Activated T-helper 17 cell treated with anti-CD3 and anti-CD28 coated beads, Interleukin-2, amount 50 U/mL, for 72 hours (primary cell): ENCODE data around the gene RIPOR3. TPM values are rescaled to one million over a fixed set of nuclear protein-coding genes. Genes with fewer than 3 reads are reported as not detected.
"Not testable (repeated sequence)": the region's sequence is repeated elsewhere in the genome, so short reads cannot be mapped to it uniquely, and the experiment has no call there.

Experiments
- ATAC-seq: fragments of 150-1000 bp; cut with Tn5 transposase; replicated peaks from 2 replicates; pipeline ENCODE4 v1.10.0; 2021; ENCODE audit warnings: mild to moderate bottlenecking, moderate library complexity
- H3K27ac Mint-ChIP-seq: one replicate; pipeline ENCODE4 v1.8.0; 2022; ENCODE audit warnings: mixed read lengths
- H3K27me3 Mint-ChIP-seq: one replicate; pipeline ENCODE4 v1.8.0; 2022; ENCODE audit warnings: mixed read lengths
- H3K36me3 Mint-ChIP-seq: one replicate; pipeline ENCODE4 v1.8.0; 2022; ENCODE audit warnings: low read depth, mild to moderate bottlenecking, mixed read lengths
- H3K4me1 Mint-ChIP-seq: one replicate; pipeline ENCODE4 v1.8.0; 2022; ENCODE audit warnings: mixed read lengths
- H3K4me3 Mint-ChIP-seq: one replicate; pipeline ENCODE4 v1.8.0; 2022; ENCODE audit warnings: mild to moderate bottlenecking, mixed read lengths
- H3K9me3 Mint-ChIP-seq: one replicate; pipeline ENCODE4 v1.8.0; 2022; ENCODE audit warnings: mixed read lengths
- total RNA-seq, 2 donors: library from RNA; stranded (reverse); gene quantifications; one replicate each; pipeline ENCODE4 v1.2.3, GENCODE V29; 2022

RIPOR3 gene
- total RNA-seq, 2 donors from 2014 or later: not detected

DNA sequence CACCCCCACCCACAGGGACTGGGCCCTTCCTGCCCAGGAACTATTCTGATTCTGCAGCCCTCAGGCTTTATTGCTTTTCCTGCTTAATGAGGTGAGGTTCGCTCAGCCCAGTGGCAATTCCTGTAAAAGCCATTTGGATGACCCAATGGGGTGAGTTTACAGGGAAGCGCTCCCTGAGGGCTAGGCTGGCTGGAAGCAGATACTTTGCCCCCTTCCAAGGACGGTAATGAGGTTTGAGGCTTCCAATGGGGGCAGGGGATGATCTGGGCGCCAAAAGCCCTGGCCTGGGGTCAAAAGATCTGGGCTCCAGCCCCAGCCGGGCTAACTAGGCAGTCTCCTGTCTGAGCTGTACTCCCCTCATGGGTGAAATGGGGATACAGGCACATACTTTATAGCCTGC, 41.8 kb downstream of the RIPOR3 start:
- H3K27ac Mint-ChIP-seq: no peak overlapping the region
- ATAC-seq: no peak
- no peaks in the 10 kb centered on the region for H3K36me3 Mint-ChIP-seq
- H3K9me3 Mint-ChIP-seq: no peaks in the 10 kb centered on the region
- no peaks in the 10 kb centered on the region for H3K27me3 Mint-ChIP-seq
- no peaks in the 10 kb centered on the region for H3K4me1 Mint-ChIP-seq
- H3K4me3 Mint-ChIP-seq: no peak overlapping the region

DNA sequence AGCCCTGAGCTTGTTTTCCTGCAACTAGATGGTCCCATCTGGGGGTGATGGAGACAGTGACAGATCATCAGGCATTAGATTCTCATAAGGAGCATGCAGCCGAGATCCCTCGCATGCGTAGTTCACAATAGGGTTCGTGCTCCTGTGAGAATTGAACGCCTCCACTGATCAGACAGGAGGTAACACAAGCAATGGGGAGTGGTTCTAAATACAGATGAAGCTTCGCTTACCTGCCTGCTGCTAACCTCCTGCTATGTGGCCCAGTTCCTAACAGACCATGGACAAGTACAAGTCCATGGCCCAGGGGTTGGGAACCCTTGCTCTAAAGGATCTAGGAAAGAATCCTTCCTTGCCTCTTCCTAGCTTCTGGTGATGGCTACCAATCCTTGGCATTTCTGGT, 42.7 kb downstream of the RIPOR3 start:
- H3K4me1 Mint-ChIP-seq: no peaks in the 10 kb centered on the region

DNA sequence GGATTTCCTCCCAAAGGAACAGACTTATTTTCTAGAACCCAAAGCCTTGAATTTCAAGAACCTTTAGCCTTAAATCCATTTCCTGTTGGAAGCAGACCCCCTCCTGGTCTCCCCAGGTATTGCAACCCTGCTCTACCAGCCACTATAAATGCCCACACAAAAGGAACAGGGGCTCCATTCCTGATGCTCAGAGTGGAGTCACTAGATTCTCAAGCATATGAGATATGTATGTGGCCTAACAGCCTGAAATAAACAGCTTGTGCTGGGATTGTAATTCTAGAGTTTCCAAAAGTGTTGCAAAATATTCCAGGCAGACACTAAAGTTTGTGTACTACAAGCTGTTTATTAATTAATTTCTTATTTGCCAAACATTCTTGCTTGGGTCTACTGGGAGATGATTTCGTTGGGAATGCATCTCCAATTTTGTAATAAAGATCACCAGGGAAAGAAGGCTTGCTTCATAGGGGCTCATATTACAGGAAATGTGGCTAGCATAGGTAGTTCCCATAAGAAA, 44.8 kb downstream of the RIPOR3 start:
- no peak for ATAC-seq

More for the DNA sequence above, 42.7 kb downstream of the RIPOR3 start:
- Mint-ChIP-seq H3K27me3 (no peaks in the 10 kb centered on the region), H3K36me3 (no peaks in the 10 kb centered on the region), H3K4me3 (no peak overlapping the region), H3K27ac (no peak overlapping the region), H3K9me3 (no peaks in the 10 kb centered on the region)
- ATAC-seq: no peak

DNA sequence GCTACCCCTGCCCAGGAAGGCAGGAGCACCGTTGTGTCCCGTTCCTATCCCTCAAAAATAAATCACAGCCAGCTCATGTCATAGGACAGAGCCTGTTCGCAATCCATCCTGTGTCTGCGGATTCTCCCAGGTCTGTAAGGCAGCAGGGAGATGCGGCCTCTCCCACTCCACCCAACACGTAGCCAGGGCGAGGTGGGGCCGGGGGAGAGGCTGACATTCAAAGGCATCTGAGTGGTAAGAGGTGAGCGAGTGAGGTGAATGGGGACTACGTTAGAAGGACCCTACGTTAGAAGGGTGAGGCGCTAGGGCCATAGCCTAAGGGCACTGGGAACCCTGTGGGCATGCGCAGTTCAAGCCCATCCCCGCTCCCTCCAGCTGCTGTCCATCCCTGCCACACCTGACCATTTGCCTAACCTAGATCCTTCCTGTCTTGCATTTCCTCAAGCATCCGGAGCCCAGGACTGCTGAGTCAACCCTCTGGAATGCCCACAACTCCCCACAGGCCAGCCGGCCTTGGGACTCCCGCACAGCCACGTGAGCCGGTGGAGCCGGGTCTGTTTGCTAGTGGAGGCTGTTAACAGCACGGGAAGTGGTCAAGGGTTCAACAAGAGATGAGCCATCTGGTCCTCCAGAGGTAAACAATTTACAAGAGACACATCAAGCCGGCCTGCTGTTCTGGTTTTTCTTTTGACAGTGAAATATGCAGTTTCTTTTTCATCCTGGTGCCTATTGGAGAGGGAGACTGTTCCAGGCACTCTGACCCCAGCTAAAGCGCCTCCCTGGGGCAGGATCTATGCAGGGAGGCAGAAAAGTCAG, 45.9 kb downstream of the RIPOR3 start:
- no peaks in the 10 kb centered on the region for H3K4me1 Mint-ChIP-seq
- no peaks in the 10 kb centered on the region for H3K9me3 Mint-ChIP-seq
- H3K27ac Mint-ChIP-seq: no peak overlapping the region
- no peaks in the 10 kb centered on the region for H3K36me3 Mint-ChIP-seq
- H3K4me3 Mint-ChIP-seq: no peak overlapping the region
- ATAC-seq: no peak
- H3K27me3 Mint-ChIP-seq: no peaks in the 10 kb centered on the region

More for the DNA sequence above, 44.8 kb downstream of the RIPOR3 start:
- Mint-ChIP-seq H3K27me3 (no peaks in the 10 kb centered on the region), H3K9me3 (no peaks in the 10 kb centered on the region), H3K27ac (no peak overlapping the region), H3K4me3 (no peak overlapping the region), H3K36me3 (no peaks in the 10 kb centered on the region), H3K4me1 (no peaks in the 10 kb centered on the region)

DNA sequence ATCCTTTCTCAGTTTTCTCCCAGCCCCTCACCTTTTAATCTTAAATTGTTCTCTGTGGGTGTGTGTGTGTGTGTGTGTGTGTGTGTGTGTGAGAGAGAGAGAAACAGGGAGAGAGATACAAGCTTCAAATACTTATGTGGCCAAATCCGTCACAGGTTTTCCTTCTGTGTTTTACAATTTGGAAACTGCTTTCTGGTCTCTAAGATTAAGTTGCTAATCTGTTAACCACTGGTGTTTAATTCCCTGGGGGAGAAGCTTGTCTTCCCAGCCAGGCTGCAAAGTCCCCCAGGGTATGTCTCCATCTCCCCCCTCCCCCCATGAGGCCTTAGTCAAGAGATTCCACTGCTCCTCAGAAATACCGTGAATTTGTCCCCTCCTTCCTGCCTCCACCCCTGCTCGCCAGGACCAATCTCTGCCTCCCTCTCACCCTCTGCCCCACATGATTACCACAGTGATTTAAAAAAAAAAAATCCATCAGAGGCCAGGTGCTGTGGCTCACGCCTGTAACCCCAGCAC, 49.0 kb downstream of the RIPOR3 start:
- H3K27me3 Mint-ChIP-seq: no peaks in the 10 kb centered on the region

DNA sequence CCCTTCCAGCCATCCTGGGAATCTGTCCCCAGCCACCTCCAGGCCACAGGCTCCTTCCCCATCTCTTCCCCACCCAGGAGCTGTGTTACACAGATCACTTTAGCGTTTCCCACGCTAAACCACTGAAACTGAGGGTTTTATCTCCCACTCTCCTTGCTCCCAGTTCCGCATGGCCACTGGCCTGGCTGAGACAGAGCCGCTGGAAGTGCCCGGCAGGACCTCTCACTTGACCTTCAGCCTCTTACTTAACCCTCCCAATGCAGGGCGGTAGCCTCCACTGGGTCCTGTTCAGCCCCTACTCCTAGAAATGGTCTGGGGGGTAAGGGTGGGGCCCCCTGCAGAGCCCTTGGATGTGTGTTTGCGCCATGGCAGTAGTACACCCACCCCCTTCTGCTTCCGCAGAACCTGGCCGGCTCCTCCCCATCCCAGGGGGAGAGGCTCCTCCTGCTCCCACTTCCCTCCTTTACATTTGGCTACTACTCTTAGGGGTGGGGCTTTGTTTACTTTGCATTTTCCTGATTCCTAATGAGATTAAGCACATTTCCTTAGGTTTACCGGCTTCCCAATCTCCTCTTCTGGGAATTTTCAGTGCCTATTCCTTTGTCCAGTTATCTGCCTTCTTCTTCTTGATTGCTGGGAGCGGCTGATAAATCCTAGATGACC, 49.6 kb downstream of the RIPOR3 start:
- not testable (repeated sequence) for H3K36me3 Mint-ChIP-seq

More for the DNA sequence above, 49.0 kb downstream of the RIPOR3 start:
- no peak overlapping the region for H3K27ac Mint-ChIP-seq
- H3K36me3 Mint-ChIP-seq: no peaks in the 10 kb centered on the region
- no peaks in the 10 kb centered on the region for H3K9me3 Mint-ChIP-seq
- no peak overlapping the region for H3K4me3 Mint-ChIP-seq
- H3K4me1 Mint-ChIP-seq: no peaks in the 10 kb centered on the region
- ATAC-seq: no peak

DNA sequence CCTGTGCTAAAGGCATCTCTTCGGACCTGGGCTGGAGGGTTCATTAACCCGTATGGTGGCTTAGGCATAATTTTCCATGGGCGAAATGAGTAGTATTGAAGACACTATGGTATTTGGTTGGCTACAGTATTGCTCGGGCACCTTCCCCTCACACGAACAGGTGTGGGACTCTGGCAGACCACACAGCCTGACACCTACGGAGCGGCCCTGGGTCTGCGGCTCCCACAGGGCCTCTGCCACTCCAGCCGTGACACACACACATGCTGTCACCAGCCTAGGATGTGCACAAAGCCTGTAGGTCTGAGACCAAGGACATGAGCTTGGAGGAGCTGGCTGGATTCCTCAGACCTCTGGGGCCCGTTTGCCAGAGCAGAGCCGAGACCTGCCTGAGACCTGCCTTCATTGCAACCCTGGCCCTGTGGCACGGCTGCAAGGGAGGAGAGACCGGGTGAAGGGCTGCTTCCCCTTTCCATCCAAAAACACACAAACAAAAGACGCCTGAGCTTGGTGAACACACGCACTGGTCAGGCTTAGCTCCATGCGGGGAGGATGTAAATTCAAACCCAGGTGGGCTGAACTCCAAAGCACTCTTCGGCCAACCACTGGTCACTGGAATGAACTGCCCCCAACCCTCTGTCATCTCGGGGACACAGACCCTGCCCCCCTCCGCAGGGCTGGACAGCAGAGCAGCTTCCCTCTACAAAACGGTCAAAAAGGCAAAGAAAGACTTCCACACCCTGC, 51.2 kb downstream of the RIPOR3 start:
- H3K27ac Mint-ChIP-seq, ATAC-seq, H3K4me1 Mint-ChIP-seq: not testable (repeated sequence)

More for the DNA sequence above, 49.6 kb downstream of the RIPOR3 start:
- ATAC-seq, H3K27me3 Mint-ChIP-seq, H3K4me1 Mint-ChIP-seq, H3K4me3 Mint-ChIP-seq, H3K9me3 Mint-ChIP-seq, H3K27ac Mint-ChIP-seq: not testable (repeated sequence)

DNA sequence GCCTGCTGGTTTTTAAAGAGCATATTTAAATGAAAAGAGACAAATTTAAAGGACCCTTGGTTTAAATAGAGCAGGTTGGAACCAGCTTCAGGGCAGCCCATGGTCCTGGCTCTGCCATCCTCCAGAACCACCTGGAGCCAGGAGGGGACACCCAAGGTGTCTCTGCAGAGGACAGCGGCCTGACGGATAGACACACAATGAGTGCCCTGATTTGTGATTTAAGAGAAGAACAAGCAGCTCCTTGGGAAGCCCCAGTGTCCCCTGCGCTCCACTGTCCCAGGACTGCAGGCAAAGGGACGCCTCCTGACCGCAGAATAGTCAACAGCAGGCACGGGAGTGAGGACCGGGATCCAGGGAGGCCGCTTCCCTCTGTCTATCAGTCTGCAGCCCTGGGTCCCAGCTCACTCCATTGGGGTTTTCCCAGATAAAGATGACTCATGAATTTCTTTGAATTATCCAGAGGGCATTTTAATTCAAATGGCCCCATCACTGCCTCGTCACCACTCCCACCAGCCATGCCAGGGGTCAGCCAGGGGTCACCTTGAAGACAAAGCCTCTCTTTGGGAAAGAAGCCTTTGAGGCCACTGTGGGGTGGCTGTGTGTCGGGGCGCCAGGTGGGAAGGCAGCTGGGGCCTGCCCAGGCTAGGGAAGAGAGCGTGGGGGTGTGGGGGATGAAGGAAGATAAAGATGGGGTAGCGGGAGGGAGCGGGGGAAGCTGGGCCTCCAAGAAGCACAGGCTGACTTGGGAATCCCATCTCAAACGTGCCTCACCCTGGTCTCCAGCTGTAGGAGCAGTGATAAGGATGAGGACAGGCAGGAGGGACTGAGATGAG, 53.1 kb downstream of the RIPOR3 start:
- H3K4me3 Mint-ChIP-seq, H3K27me3 Mint-ChIP-seq, H3K4me1 Mint-ChIP-seq, H3K27ac Mint-ChIP-seq, H3K36me3 Mint-ChIP-seq, ATAC-seq, H3K9me3 Mint-ChIP-seq: not testable (repeated sequence)

More for the DNA sequence above, 51.2 kb downstream of the RIPOR3 start:
- not testable (repeated sequence) for H3K9me3 Mint-ChIP-seq, H3K36me3 Mint-ChIP-seq, H3K4me3 Mint-ChIP-seq, H3K27me3 Mint-ChIP-seq

DNA sequence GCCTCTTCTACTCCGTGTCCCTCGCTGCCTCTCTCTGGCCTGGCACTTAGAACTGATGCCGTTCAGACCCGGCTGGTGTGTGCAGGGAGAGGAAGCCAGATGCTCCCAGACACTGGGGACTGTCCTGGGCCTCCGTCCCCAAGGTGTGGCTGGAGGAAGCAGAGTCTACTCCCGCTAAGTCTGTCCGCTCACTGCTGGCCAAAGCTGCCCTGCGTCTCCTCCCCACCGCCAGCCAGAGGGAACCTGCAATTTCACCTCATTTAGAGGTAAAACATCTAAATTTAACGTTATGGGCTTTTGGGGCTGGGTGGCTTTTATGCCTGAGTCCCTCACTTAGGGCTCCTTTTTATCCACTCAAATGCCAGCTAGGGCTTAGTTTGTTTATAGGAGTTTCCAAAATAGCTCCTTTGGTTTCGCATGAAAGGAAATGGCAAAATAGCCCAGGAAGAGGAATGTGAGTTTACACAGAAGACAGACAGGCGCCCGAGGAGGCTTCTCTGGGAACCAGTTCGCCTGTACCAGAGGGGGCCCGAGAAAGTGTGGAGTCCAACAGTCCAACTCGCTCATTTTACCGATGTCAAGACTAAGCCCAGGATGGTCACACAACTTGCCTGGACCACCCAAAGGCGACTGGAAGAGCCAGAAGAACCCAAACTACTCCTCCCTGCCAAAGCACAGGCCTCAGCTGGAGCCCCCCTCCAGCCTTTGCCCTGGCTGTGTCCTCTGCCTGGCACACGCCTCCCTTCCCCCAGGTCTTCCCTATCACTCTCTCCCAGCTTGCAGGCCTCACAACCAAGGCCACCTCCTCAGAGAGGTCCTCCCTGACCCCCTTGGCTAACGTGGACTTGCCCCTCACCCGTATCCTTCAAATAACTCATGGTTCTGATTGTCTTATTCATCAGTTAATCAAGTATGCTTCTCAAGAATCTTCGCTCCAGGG, 54.5 kb downstream of the RIPOR3 start:
- Mint-ChIP-seq H3K36me3 (no peaks in the 10 kb centered on the region), H3K9me3 (no peaks in the 10 kb centered on the region), H3K4me3 (no peak overlapping the region), H3K4me1 (no peaks in the 10 kb centered on the region), H3K27ac (no peak overlapping the region), H3K27me3 (no peaks in the 10 kb centered on the region)
- no peak for ATAC-seq

DNA sequence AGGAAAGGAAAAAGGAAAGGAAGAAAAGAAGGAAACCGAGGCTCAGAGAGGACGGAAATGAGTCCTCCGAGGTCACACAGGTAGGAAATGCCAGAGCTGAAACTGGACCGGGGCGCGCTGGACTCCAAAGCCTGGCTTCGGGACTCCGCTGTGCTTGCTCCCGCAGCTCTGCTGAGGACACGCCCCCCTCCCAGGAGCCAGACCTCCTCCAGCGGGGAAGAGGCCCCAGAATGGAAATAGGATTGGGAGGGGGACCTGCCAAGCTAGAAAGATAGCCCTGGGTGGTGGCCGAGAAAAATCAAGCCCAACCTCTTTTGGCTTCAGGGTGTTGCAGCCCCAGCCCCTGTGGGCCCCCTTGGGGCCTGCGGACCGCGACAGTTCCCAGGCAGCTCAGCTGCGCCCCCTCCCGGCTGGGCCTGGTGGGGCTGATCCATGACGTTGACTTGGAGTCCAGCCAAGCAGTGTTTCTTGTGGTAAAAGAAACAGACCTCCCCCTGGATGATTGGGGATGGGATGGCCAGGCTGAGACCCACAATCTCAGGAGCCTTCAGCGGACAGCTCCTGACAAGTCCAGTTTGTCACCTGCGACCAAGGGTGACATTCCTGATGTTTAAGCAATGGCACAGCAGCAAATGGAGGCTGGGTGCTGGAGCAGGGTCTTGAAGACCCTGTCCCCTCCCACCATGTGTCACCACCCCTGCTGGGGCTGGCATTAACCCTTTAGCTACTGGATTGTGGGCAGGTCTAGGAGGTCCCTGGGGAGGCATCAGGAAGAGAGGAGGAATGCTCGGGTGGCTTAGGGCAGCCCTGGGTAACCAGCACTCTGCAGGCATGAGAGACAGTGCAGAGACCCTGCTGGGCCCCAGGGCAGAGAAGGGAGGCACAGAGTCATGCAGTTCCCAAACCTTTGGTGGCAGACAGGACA, 55.4 kb downstream of the RIPOR3 start:
- peak; percentile 51 for ATAC-seq
- H3K9me3 Mint-ChIP-seq: no peaks in the 10 kb centered on the region
- H3K27ac Mint-ChIP-seq: no peak overlapping the region
- H3K4me3 Mint-ChIP-seq: no peak overlapping the region
- no peaks in the 10 kb centered on the region for H3K4me1 Mint-ChIP-seq
- no peaks in the 10 kb centered on the region for H3K27me3 Mint-ChIP-seq
- H3K36me3 Mint-ChIP-seq: no peaks in the 10 kb centered on the region

DNA sequence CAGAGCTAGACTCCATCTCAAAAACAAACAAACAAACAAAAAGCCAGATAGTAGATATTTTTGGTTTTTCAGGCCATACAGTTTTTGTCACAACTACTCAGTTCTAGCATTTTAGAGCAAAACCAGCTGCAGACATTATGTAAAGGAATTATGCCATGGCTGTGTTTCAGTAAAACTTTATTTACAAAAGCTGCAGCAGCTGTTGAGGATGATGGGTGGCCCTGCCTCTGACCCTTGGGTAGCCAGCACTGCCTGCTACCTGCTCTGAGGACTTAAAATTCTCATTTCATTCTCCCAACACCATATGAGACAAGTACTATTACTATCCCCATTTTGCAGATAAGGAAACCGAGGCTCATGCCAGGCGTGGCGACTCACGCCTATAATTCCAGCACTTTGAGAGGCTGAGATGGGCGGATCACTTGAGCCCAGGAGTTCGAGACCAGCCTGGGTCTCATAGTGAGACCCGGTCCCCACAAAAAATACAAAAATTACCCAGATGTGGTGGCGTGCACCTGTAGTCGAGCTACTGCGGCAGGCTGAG, 56.3 kb downstream of the RIPOR3 start:
- no peak for ATAC-seq
- H3K4me3 Mint-ChIP-seq: no peak overlapping the region
- no peaks in the 10 kb centered on the region for H3K36me3 Mint-ChIP-seq

DNA sequence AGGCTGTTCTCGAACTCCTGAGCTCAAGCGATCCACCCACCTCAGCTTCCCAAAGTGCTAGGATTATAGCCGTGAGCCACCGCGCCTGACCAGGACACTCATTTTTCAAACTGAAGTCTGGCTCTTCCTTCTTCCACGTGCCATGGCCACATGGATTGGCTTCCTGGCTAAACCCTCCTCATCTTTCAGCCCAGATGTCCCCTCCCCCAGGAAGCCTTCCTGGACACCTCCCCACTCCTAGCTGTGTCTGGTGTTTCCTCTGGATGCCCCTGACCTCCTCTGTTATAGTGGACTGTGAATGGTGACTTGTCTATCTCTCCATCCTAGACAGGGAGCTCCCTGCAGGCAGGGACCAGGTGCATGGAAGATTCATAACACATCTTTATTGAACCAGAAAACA, 57.2 kb downstream of the RIPOR3 start:
- Mint-ChIP-seq H3K4me3 (no peak overlapping the region), H3K9me3 (no peaks in the 10 kb centered on the region), H3K36me3 (no peaks in the 10 kb centered on the region), H3K27me3 (no peaks in the 10 kb centered on the region), H3K27ac (no peak overlapping the region), H3K4me1 (no peaks in the 10 kb centered on the region)
- ATAC-seq: no peak

More for the DNA sequence above, 56.3 kb downstream of the RIPOR3 start:
- Mint-ChIP-seq H3K27ac (no peak overlapping the region), H3K27me3 (no peaks in the 10 kb centered on the region), H3K4me1 (no peaks in the 10 kb centered on the region), H3K9me3 (no peaks in the 10 kb centered on the region)
